ENCODE data around the gene DUSP28.
"Not testable (repeated sequence)": the region's sequence is repeated elsewhere in the genome, so short reads cannot be mapped to it uniquely, and the experiment has no call there.

The DUSP28 gene

DNA sequence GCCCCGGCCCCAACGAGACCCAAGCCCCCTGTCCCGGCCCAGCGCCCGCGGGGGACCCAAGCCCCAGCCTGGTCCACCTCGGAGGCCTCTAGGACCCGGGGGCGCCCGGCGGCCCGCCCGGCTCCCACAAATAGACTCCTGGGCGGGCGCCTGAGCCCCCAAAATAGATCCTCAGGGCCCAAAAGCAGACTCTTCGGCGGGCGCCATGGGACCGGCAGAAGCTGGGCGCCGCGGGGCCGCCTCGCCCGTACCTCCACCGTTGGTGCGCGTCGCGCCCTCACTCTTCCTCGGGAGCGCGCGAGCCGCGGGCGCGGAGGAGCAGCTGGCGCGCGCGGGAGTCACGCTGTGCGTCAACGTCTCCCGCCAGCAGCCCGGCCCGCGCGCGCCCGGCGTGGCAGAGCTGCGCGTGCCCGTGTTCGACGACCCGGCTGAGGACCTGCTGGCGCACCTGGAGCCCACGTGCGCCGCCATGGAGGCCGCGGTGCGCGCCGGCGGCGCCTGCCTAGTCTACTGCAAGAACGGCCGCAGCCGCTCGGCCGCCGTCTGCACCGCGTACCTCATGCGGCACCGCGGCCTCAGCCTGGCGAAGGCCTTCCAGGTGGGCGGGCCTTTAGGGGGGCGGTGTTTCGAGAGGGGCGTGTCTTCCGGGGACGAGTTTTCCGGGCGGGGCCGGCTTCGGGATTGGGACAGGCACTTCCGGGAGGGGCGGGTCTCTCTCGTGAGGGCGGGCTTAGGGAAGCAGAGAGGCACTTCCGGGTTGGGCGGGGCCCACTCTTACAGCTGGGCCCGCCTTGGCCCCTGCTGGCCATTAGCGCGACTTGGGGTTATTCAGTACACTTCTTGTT lies 545 bp downstream of the DUSP28 start:
- peak; percentile 99 for DNase-seq (ENCODE audit: low spot score)

DNA sequence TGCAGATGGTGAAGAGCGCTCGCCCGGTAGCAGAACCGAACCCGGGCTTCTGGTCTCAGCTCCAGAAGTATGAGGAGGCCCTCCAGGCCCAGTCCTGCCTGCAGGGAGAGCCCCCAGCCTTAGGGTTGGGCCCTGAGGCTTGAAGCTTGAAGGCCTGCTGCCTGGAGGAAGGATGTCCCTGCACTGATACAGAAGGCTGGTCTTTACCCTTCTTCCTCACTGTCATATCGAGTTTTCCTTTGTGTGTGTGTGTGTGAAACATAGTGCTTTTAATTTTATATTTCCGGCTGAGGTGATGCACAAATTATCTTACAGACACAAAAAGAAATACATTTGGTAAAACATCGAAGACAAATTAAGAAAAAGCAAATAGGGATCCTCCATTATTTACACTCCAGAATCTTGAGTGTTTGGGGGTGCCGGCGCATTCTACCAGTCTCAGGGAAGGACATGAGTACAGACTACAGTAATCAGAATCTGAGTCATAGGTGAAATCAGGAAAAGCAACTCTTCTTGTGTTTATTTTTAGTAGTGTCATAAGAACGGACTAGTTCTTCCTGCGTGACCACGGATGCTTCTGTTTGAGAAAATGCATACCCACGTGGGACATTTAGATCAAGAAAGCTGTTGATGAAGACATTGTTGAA lies 1.3 kb downstream of the DUSP28 start:
- DNase-seq (ENCODE audit: low spot score) = peak; percentile 69

DNA sequence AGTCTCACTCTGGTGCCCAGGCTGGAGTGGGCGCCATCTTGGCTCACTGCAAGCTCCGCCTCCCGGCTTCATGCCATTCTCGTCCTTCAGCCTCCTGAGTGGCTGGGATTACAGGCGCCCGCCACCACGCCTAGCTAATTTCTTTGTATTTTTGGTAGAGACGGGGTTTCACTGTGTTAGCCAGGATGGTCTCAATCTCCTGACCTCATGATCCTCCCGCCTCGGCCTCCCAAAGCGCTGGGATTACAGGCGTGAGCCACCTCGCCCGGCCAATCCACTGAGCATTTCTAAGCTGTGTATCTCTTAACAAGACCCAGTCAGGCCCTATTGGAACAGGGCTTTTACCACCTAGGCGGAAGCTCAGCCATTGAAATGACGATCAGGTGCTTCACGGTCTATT lies 3.1 kb downstream of the DUSP28 start:
- not testable (repeated sequence) for DNase-seq (ENCODE audit: low spot score)

DNA sequence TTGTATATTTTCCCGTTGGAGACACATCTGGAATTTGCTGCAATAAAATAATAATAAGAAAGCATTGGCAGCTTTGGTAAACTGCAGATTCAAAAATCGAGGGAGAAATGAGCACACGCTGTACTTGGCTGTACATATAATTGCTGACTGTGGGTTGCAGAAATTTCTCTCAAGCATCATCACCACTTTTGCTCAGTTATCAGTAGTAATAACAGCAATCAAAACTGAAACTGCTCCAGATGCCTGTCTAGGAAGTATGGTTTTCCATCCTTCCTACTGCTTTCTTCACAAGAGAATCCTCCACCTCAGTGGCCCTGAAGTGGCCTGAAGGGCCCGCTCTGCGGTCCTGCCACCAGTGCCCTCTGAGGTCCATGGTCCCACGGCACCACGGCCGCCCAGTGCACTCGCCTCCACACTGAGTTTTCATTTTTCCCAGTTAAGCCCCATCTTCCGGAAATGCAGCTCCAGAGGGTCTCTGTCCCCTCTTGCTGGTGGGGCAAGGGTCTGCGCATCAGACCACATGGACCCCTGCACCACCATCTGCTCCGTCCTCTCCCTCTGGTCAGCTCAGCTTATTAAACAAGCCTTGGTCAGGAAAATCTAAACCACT lies 3.9 kb downstream of the DUSP28 start:
- DNase-seq (ENCODE audit: low spot score) = no peak

DNA sequence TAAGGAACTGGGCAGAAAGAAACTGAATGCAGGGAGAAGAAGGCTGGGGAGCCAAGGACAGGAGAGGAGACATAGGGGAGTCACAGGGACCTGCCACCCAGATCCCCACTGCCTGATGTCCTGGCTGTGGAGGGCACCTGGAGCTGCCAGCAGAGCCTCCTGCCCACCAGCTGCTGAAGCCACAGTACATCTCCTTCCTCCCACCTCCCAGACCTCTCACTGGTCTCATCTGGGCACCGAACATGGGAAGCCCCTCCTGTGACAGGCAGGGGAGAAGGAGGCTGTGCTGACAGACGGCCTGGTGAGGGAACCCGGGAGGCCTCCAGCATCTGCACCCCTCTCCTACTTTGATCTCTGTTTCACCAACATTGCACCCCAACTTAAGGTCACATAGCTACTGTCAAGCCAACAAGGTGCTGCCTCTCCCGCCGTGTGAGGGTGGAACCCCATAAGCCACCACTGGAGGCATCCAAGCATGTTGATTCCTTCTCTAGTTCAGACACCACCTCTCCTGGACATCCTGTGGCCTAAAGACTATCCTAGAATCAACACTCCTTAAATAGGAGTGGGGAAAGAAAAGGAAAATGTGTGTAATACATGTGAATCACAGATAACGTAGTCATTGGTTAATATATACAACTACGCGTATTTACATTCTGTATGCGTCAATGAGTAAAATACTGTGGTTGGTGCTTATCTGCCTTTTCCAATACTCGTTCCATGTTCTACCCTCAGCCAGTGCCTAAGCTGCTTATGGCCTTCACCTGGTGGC lies 4.6 kb downstream of the DUSP28 start:
- peak; percentile 30 for DNase-seq (ENCODE audit: low spot score)

DNA sequence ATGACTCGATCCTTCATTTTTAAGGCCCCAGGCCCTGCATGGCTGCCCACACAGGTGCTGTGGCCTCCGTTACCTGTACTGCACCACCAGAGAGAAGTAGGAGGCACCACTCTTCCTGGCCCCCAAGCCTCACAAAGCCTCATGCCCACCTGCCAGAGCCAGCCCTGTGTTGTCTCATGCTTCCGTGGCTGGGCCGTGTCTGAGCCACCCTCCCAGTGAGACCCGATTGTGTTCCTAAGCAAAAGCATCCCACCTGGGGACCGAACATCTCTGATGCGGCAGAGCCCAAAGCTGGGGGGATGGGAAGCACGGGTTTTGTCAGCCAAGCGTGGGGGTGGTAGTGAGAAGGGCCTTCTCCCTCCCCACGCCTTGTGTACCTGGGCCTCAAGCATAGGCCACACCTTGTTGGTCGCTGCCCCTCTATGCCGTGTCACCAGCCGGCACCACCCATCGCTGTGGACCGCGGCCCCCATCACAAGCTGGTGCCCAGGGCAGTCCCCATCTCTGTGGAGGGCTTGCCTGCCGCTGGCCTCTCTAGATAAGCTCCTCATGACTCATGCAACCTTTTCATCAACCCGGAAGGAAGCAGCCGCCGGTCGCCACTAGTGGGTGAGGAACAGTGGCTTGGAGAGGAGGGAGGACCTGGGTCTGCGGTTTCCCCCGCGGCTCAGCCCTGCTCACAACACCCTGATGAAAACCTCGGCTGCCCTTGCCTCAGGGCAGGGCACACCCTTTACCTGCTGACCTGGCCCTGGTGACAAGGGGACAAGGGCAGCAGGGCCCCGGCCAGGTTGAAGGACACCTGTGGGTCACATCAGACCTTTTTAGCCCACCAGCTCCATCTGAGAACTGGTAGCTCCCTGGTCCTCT lies 5.4 kb downstream of the DUSP28 start:
- peak; percentile 97 for DNase-seq (ENCODE audit: low spot score)

DNA sequence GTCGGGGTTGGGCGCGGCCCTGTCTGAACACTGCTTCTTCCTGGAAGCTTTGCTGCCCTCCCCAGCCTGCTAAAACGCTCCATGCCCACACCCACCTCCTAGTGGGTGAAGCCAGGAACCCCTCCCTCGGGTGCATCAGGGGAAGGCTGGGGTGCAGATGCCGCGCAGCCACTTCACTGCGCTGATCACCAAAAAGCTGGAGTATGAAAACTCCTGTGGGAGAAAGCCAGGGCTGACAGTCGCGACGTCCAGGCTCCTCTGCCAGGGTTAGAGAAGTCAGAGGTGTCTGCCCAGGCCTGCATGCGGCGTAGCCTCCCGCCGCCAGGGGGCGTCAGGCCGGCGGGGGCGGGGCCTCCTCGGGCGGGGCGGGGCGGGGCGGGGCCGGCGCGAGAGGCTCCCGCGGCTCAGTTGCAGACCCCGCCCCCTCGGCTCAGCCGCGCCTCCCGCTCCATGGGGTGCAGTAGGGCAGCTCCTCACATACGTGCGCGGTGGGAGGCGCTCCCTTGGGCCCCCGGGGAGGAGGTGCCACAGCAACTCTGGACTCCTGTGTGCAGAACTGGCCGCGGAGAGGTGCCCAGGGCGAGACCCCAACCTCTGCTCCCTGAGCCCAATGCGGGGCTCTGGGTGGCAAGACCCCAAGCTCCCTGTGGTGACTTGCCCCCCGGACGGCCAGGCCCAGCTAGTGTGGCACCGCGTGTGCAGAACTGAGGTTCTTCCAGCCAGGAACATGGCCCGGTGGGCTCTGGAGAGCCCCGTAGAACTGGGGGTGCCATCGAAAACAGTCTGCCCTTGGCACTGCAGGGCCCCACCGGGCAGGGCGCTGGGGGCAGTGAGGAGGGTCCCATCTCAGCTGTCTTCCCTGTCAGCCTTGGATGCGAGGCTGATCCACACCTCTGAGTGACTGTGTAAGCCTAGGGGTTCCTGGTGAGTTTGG lies 6.3 kb downstream of the DUSP28 start:
- DNase-seq (ENCODE audit: low spot score) = peak; percentile 95

DNA sequence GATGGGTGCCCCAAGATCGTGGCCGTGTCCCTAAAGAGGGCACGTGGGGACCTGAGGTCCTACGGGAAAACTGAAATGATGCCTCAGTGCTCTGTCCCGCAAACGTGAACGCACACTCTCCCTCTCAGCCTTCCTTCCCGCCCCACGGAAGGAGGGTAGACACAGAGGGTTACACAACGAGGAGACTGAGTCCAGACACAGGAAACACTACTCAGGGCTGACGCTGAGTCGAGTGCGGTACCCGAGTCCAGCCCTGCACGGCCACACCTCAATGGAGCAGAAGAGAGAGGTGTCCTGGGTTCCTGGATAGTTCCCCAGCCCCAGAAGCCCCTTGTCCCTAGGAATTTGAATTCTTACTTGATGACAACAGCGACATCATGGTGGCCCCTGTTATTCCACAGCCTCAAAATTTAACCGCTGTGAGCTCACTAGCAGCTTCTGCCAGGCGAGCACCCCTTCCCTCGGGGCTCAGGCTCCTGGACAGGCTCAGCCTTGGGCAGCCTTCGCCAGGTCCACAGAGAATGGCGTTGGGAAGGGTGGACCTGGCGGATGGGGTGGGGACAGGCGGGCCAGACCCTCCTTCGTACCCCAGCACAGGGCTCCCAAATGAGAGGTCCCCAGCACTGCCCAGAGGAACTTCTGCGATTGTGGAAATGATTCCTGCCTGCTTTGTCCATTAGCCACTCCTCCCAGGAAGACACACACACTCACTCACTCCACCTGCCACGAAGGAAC lies 7.1 kb downstream of the DUSP28 start:
- peak; percentile 50 for DNase-seq (ENCODE audit: low spot score)

DNA sequence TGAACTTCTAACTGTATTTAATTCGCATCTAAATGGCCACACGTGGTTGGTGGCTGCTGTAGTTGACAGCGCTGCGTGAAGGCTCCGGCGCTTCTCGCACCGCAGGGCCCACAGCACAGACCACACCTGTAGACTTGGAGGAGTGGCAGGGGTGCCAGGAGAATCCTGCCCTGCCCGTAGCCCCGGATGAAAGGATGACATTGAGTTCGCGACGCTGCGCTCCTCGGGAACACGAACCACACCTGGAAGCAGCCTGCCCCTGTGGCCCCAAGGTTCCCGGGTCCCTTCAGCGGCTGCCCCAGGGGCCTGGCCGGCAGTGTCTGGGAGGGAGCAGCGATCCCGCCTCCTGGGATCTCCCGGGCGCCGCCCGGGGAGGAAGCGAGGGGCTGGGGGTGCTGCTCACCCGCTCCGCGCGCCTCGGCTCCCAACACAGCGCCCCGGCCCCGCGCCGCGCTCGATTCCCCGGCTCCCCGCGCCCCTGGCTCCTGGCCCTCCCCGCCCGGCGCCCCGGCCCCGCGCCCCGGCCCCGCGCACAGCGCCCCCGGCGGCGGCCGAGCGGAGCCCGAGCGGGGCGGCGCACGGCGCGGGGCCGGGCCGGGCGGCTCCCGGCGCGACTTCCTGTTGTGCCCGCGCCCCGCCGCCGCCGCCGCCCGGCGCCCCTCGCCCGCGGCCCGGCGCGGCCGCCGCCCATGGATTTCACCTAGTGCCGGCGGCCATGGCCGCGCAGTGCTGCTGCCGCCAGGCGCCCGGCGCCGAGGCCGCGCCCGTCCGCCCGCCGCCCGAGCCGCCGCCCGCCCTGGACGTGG lies 7.9 kb downstream of the DUSP28 start, which contains the start of gene RNPEPL1:
Gene RNPEPL1 (plus strand): TSS at position 613 of the 806 bp plus-strand sequence. CDS start 103 bp downstream, at position 716.
- DNase-seq (ENCODE audit: low spot score) = peak; percentile 57

DNA sequence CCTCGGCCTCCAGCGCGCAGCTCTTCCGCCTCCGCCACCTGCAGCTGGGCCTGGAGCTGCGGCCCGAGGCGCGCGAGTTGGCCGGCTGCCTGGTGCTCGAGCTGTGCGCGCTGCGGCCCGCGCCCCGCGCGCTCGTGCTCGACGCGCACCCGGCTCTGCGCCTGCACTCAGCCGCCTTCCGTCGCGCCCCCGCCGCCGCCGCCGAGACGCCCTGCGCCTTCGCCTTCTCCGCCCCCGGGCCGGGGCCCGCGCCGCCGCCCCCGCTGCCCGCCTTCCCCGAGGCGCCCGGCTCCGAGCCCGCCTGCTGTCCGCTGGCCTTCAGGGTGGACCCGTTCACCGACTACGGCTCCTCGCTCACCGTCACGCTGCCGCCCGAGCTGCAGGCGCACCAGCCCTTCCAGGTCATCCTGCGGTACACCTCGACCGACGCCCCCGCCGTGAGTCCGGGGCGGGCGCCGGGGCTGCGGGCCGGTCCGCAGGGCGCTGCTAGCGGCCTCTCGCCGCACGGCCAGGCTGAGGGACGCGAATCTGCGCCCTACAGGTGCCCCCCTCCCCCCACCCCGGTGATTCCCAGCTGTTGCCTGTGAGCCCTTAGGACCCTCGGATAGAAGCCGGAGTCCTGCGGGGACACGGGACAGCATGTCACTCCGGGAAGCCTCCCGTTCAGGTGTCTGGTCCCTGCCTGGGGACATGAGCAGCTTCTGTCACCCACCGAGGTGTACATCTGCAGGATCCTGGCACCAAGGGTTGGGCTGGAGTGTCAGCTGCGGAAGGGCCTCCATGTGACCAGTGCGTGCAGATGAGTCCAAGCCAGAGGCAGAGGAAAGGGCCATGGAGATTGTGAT lies 8.7 kb downstream of the DUSP28 start:
- peak; percentile 60 for DNase-seq (ENCODE audit: low spot score)

DNA sequence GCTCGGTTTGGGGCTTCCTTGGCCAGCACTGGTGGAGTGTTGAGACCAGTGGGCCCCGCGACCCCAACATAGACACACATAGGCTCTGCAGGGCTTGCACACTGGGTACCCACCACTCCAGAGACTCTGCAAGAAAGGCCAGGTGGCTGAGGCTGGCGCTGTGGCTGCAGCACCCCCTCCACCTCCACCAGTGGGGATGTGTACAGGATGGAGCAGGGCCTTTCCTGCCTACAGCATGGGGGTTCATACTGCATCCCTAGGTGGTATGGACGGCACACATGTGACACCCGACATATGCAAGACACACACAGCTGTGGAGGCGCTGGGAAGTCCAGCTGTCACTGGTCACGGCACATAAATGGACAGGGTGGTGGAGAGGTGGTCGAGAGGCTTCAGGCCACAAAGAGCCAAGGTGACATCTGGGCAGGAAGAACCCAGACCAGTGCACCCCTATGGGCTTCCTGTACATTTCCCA lies 9.4 kb downstream of the DUSP28 start:
- DNase-seq (ENCODE audit: low spot score) = no peak

DNA sequence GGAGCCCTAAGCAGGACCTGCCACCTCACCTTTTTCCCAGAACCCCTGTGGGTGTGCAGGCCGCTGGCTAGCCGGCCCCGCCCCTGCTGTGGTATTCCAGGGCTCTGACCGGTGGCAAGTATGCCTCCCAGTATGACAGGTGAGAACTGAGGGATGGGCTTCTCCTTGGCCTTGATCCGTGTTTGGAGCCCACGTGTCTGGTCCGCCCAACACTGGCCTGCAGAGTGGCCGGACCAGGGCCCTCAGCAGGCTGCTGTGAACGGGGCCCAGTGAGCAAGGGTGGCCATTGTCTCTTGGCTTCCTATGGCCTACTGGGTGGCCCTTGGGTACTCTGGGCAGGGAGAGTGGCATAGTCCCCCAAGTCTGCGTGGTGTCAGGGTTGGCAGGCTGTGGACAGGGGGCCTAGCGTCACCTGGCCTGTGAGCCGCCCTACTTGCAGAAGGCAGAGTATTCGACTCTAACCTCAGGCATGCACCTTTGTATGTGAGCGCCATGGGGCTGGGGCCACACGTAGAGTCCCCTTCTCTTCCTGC lies 9.9 kb downstream of the DUSP28 start:
- no peak for DNase-seq (ENCODE audit: low spot score)

DNA sequence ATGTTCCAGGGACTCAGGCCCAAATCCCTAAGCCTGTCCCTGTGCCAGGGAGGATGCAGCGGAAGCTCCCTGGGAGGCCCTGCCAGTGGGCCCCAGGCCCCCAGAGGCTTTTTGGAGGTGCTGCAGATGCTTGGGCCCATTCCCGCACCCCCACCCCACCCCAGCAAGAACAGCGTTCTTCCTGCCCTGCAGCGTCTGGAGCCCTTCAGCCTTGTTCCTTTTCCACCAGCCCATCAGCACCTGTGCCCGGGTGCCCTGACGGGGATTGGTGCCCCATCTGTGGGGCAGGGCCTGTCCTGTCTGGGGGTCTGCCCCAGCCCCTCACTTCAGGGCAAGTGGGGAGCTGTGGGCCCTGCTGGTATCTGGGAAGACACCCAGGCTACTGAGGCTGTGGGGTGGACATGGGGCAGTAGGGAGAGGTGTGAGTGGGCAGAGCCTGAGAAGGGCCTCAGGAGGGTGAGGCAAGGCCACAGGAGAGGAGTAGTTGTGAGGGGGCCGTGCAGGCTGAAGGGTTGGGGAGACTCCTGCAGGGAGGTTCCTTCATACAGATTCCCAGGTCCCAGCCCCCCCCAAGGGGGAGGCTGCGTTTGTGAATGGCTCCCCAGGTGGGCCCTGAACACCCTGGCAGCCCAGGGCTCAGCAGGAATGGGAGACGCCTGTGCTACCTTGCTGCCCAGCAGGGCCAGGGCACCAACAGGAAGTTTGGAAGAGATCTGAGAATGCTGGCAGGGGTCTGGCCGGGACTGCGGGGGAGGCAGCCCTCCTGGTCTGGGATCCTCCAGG lies 10.6 kb downstream of the DUSP28 start:
- DNase-seq (ENCODE audit: low spot score) = no peak

DNA sequence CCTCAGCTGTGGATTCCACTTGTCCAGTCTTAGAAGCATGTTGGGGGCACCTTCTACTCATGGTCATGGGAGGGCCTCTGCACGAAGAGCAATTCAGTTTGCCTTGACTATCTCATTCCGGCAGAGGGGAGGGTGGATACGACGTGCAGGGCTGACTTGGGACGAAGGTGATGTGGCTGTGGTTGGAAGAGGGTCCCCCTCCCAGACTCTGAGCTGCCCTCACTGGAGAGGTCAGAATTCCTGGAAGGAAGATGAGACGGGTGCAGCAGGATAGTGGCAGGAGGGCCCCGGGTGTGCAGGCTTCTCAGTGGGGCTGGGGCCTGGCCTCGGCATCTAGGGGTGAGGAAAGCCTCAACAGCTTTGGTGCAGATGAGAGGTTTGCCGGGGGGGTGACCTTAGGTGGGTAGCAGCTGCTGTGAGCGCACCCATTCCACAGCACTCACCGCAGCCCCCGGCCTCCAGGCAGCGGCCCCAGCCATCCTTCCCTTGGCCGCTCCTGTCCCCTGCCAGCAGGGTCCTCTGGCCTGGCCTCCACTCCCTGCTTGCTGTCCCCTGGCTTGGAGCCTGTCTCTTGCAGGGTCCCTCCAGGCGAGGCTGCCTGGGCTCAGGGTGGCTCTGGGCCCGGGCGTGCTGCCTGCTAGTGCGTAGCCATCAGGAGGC lies 11.3 kb downstream of the DUSP28 start:
- DNase-seq (ENCODE audit: low spot score) = no peak

DNA sequence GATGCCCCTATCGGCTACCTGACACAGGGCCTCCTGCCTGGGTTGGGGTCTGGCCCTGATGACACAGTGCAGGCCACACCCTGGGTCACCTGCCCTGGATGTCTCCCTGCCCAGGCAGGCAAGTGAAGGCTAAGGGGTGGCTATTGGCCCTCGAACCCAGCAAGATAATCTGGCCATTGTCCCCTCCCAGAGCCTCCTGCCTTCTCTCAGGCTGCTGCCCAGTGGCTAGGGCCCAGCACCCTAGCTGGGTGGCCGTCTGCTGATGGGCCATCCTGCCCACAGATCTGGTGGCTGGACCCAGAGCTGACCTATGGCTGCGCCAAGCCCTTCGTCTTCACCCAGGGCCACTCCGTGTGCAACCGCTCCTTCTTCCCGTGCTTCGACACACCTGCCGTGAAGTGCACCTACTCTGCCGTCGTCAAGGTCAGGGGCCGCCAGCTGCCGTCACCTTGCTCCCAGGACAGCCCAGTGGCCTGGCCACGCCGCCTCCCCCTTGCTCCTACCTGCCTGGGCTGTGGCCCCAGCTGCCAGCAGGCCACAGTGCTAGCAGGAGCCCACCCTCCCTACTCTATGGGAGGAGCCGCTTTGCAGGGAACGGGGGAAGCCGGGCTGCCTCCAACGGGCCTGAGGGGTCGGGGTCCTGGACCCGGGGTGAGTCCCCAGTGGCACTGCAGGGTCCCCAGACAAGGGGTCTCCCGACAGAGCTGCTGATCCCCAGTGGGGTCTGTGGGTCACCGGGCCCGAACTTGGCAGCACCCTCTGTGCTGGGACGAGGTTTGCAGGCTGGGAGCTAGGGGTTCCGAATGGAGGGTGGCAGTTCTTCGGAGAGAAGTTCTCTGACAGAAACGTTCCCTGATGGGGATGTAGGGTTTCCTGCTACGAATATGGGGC lies 12.2 kb downstream of the DUSP28 start:
- no peak for DNase-seq (ENCODE audit: low spot score)

All from CD4-positive, alpha-beta T cell treated with Interleukin-2 at 100 ng/mL for 4 hours (primary cell).